Upper lobe of left lung (tissue), 4 donors: ENCODE results near the gene SYNGR1.

Source experiments
- CTCF ChIP-seq, 6 experiments: fragments of 450-650 bp in 4 of 6; fragments of 200-600 bp in 2 of 6; sonication (generic) in 2 of 6; IDR thresholded peaks; one replicate each; pipeline ENCODE4 v1.5.1; 2016 to 2019; ENCODE audit warnings: antibody characterized with exemption in 6 of 6
- EP300 ChIP-seq, 4 donors: sonication (generic); formaldehyde crosslinking; IDR thresholded peaks; one replicate each; pipeline ENCODE4 v1.5.1; 2017; ENCODE audit warnings: antibody characterized with exemption in 4 of 4, control low read depth in 2 of 4
- POLR2A ChIP-seq, 4 donors: fragments of 450-650 bp; IDR thresholded peaks; one replicate each; pipeline ENCODE4 v1.5.1; 2016 to 2017; ENCODE audit warnings: antibody characterized with exemption in 4 of 4, mild to moderate bottlenecking in 2 of 4
- POLR2AphosphoS5 ChIP-seq, 2 donors: sonication (generic); formaldehyde crosslinking; IDR thresholded peaks; one replicate each; pipeline ENCODE4 v1.5.1; 2017; ENCODE audit warnings: antibody characterized with exemption in 2 of 2

- no peak for TF ChIP-seq CTCF (IDR thresholded peaks at IDR 0.05)
- TF ChIP-seq POLR2A (IDR thresholded peaks at IDR 0.05), result no peak
- no peak for TF ChIP-seq EP300 (IDR thresholded peaks at IDR 0.05)
- TF ChIP-seq POLR2AphosphoS5 (IDR thresholded peaks at IDR 0.05), result no peak
Observed at GRCh38 chr22:39374191-39374590, 24.4 kb downstream of the SYNGR1 start.
